ENCODE results near the gene EPB41L4A.
"Not testable (repeated sequence)": the region's sequence is repeated elsewhere in the genome, so short reads cannot be mapped to it uniquely, and the experiment has no call there.

DNA sequence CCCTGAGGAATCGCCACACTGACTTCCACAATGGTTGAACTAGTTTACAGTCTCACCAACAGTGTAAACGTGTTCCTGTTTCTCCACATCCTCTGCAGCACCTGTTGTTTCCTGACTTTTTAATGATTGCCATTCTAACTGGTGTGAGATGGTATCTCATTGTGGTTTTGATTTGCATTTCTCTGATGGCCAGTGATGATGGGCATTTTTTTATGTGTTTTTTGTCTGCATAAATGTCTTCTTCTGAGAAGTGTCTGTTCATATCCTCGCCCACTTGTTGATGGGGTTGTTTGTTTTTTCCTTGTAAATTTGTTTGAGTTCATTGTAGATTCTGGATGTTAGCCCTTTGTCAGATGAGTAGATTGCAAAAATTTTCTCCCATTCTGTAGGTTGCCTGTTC lies 7.1 kb upstream of the EPB41L4A start:
- TF ChIP-seq POLR2A, CTCF (IDR thresholded peaks at IDR 0.05): not testable (repeated sequence)

Measured in stomach (tissue), 4 donors.